Stimulated activated CD8-positive, alpha-beta memory T cell treated with anti-CD3 and anti-CD28 coated beads, Interleukin-12 subunit alpha, Interleukin-12 subunit beta, amount 100 ng/mL, for 24 hours (primary cell): ENCODE data around the gene KRT79.

Experiments
- DNase-seq: peaks from one replicate; pipeline ENCODE4 v3.0.0-alpha.2; 2020; ENCODE audit errors: extremely low read depth

The KRT79 gene

DNA sequence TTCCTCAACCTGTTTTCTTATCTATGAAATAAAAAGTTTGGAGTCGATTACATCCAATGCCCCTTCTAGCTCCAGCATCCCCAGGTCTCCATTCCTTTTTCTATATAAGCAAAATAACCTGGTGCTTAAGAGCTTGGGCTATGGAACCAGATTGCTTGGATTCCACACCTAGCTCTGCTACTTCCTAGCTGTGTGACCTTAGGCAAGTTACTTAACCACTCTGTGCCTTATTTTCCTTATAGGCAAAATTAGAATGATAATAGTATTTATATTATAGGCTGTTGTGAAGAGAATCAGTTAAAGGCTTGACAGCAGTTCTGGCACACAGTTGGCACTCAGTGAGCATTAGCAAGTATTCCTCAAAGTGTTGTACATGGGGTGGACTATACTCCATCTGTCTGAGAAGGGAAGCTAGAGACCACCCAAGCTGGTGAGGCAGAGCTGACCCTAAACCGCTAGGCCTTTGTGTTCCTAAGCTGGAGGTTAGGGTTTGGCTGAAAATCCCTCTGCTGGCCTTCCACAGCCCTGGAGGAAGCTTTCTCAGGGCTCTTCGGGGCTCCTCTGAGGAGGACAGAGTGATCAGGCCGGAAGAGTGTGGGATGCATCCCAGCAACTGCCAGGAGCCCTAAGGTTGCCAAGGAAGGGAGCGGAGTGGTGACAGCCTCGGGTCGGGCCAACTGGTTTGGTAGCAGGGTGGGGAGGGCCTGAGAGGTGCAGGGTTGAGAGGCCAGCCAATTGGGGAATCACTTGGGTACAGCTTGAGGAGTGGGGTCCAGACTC, 14.2 kb downstream of the KRT79 start:
- no peak for DNase-seq

DNA sequence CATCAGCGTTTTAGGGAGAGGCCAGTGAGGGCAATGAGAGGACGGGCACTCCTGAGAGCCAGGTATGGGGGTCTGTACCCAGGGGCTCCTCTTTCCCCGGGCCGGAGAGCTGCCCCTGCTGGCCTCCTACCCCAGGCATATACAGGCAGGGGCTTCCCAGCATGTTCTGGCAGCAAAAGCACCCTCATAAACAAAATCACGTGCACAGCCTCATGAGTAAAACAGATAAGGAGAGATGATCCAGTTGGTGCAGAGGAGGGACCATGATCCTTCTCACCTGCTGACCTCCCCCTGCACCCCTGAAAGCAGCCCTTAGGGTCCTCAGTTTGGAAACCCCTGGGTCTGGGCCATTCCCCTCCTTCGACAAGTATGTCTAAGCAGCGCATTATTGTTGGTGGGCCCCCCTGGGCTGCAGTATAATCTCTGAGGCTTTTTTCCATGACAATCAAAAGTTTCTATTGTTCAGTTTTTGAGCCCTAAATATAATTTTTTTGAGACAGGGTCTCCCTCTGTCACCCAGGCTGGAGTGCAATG, 15.2 kb downstream of the KRT79 start:
- DNase-seq, result no peak

GRCh38 chr12:52818388-52818787, 15.7 kb downstream of the KRT79 start:
- no peak for DNase-seq

- DNase-seq, result no peak
Measured at GRCh38 chr12:52817699-52818238, 16.3 kb downstream of the KRT79 start.

- no peak for DNase-seq
Measured at GRCh38 chr12:52817003-52817698, 17.0 kb downstream of the KRT79 start.

GRCh38 chr12:52815676-52816588, 18.2 kb downstream of the KRT79 start:
- DNase-seq, result no peak

DNA sequence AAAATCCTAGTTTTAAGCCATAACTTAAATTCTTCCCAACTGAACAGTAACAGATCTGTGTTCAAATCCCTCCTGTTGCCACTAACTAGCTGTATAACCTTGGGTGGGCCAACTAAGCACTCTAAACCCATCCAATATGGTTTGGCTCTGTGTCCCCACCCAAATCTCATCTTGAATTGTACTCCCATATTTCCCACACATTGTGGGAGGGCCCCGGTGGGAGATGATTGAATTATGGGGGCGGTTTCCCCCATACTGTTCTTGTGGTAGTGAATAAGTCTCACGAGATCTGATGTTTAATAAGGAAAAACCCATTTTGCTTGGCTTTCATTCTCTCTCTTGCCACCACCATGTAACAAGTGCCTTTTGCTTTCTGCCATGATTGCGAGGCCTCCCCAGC, 18.9 kb downstream of the KRT79 start:
- no peak for DNase-seq

GRCh38 chr12:52814710-52815155, 19.4 kb downstream of the KRT79 start:
- DNase-seq, result no peak

GRCh38 chr12:52813885-52814709, 20.0 kb downstream of the KRT79 start, which contains the start of gene KRT4:
TSS of gene KRT4 (minus strand) at chr12:52814116. CDS start at chr12:52814058, 58 bp downstream.
- DNase-seq, result no peak

- no peak for DNase-seq
Measured at GRCh38 chr12:52813203-52813819, 20.8 kb downstream of the KRT79 start.

DNA sequence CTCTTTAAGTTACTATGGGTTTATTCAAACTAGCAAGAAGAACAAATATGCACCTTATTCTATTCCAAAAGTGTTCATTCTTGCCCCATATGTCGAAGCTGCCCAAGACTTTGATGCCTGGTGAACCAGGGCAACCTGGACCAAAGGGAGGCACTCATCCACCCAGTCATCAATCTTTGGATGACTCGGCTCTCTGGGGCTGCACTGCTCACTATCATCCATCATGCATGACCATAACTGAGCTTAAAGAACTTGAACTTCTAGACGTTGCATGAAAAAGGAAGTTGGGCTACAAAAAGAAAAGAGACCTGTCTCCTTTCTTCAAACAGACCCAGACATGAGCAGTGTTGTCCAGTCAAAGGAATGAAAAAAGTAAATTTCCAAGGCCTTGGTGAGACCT, 21.4 kb downstream of the KRT79 start:
- DNase-seq, result no peak

DNA sequence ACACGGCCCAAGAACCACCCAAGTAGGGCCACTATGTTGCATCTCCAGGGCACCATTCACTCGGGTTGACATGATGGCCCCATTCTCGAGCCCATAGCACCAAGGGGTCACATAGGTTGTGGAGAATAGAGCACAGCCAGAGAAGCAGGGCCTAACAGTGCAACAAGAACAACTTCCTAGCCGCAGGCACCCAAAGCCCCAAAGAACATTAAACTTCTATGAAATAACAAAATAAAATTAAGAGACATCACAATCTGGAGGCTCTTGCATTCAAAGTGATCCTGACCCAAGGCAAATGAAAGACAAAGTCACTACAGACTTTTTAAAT, 22.1 kb downstream of the KRT79 start:
- DNase-seq, result no peak

GRCh38 chr12:52811191-52812072, 22.7 kb downstream of the KRT79 start:
- DNase-seq, result no peak

GRCh38 chr12:52810554-52810953, 23.6 kb downstream of the KRT79 start:
- no peak for DNase-seq

- no peak for DNase-seq
Measured at GRCh38 chr12:52809166-52809565, 24.9 kb downstream of the KRT79 start.

GRCh38 chr12:52808573-52809160, 25.4 kb downstream of the KRT79 start:
- no peak for DNase-seq

DNA sequence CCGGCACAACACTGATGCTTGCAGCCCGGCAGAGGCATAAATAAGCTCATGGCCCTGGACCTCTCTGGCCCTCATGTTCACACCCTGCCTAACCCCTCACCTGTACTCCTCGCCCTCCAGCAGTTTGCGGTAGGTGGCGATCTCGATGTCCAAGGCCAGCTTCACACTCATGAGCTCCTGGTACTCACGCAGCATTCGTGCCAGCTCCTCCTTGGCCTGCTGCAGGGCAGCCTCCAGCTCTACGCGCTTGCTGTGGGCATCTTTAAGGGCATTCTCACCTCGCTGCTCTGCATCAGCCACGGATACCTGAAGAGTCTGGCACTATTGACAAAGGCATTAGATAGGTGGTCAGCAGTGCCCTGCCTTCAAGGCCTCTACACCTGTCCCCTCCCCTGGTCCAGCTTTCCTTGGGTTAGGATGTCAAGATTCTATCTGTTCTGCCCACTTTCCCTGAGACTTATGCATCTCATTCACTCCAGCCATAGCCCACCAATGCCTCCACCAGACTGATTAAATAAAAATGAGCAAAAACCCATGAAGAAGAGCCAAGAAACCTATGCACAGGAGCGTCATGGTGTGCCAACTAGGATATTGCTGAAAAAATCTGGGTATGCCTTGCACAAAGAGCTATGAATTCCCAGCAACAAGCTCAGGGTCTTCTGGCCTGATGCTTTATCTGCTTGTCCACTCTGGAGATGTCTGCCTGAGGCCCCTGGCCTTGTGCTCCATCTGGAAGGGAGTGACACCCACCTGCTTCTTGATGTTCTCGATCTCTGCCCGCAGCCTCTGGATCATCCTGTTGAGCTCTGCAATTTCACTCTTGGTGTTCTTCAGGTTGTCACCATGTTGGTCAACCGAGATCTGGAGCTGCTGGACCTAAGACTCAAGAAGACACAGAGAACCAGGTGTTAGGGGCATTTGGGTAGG, 26.3 kb downstream of the KRT79 start:
- no peak for DNase-seq
